Osteoblast (primary cell): Measurements from ENCODE around the gene PRTFDC1. TPM values are rescaled to one million over a fixed set of nuclear protein-coding genes. Genes with fewer than 3 reads are reported as not detected.

Experiments
- DNase-seq: peaks from one replicate; pipeline ENCODE4 v3.0.0; 2011; ENCODE audit warnings: low spot score, mixed read lengths; ENCODE audit not compliant: insufficient read length; ENCODE audit errors: missing footprints
- H2AFZ ChIP-seq: 2 replicates; pipeline ENCODE4 v1.6.0; 2011; ENCODE audit warnings: mild to moderate bottlenecking, low read length
- H3K27ac ChIP-seq: 2 replicates; pipeline ENCODE4 v1.5.1; 2011; ENCODE audit warnings: mild to moderate bottlenecking, low read depth, low read length, moderate library complexity
- H3K27me3 ChIP-seq: 2 replicates; pipeline ENCODE4 v1.6.0; 2012; ENCODE audit warnings: mild to moderate bottlenecking, control low read depth, inconsistent platforms, low read length, moderate library complexity; ENCODE audit not compliant: insufficient read depth
- H3K36me3 ChIP-seq: 2 replicates; pipeline ENCODE4 v1.5.1; 2011; ENCODE audit warnings: mild to moderate bottlenecking, low read length, control low read depth, moderate library complexity; ENCODE audit not compliant: insufficient read depth
- H3K4me1 ChIP-seq: 2 replicates; pipeline ENCODE4 v1.5.1; 2011; ENCODE audit warnings: mild to moderate bottlenecking, low read length, control low read depth, moderate library complexity; ENCODE audit not compliant: insufficient read depth
- H3K4me2 ChIP-seq: 2 replicates; pipeline ENCODE4 v1.6.0; 2011; ENCODE audit warnings: mild to moderate bottlenecking, low read length; ENCODE audit not compliant: insufficient read depth
- H3K4me3 ChIP-seq: fragments of 200-600 bp; sonication (generic); 3 replicates; pipeline ENCODE4 v1.5.1; 2012; ENCODE audit warnings: mild to moderate bottlenecking, low read length, inconsistent platforms; ENCODE audit not compliant: insufficient read depth
- H3K79me2 ChIP-seq: 2 replicates; pipeline ENCODE4 v1.6.0; 2012; ENCODE audit warnings: mild to moderate bottlenecking, low read length, control low read depth, inconsistent platforms; ENCODE audit not compliant: insufficient read depth
- H3K9me3 ChIP-seq: 2 replicates; pipeline ENCODE4 v1.5.1; 2011; ENCODE audit warnings: low read depth, low read length, control low read depth
- H4K20me1 ChIP-seq: 2 replicates; pipeline ENCODE4 v1.6.0; 2012; ENCODE audit warnings: mild to moderate bottlenecking, low read length, control low read depth; ENCODE audit not compliant: insufficient read depth
- CTCF ChIP-seq: IDR thresholded peaks from 2 replicates; pipeline ENCODE4 v1.5.1; 2011; ENCODE audit warnings: mild to moderate bottlenecking, low read depth, low read length, moderate library complexity; ENCODE audit errors: extremely low read depth
- total RNA-seq: library from RNA; depleted of rRNA; stranded (reverse); fragments of >200 nt; gene quantifications from 2 replicates; pipeline ENCODE4 v1.2.3, GENCODE V29; 2012

The PRTFDC1 gene
- total RNA-seq, 1 donor, result 5.1 TPM

GRCh38 chr10:24906372-24906771 is 46.0 kb downstream of the PRTFDC1 start:
- no peak for DNase-seq

GRCh38 chr10:24904824-24905223 is 47.6 kb downstream of the PRTFDC1 start:
- H3K9me3 ChIP-seq, result no peaks in the 10 kb centered on the region
- H3K79me2 ChIP-seq, result no peaks in the 10 kb centered on the region
- no peak for TF ChIP-seq CTCF
- H3K4me1 ChIP-seq, result peaks cover 20% of the 10 kb centered on the region
- no peaks in the 10 kb centered on the region for H3K36me3 ChIP-seq
- no peak for DNase-seq
- no peaks in the 10 kb centered on the region for H3K27me3 ChIP-seq
- no peak overlapping the region for H2AFZ ChIP-seq
- H3K4me2 ChIP-seq, result no peak overlapping the region
- no peak overlapping the region for H3K4me3 ChIP-seq
- H4K20me1 ChIP-seq, result no peaks in the 10 kb centered on the region
- H3K27ac ChIP-seq, result no peak overlapping the region

More at GRCh38 chr10:24906372-24906771, 46.0 kb downstream of the PRTFDC1 start:
- Histone ChIP-seq H3K27me3 (no peaks in the 10 kb centered on the region), H3K4me1 (peaks cover 15% of the 10 kb centered on the region), H3K4me2 (no peak overlapping the region), H4K20me1 (no peaks in the 10 kb centered on the region), H2AFZ (no peak overlapping the region), H3K4me3 (no peak overlapping the region), H3K79me2 (no peaks in the 10 kb centered on the region), H3K36me3 (no peaks in the 10 kb centered on the region), H3K9me3 (no peaks in the 10 kb centered on the region), H3K27ac (no peak overlapping the region)
- no peak for TF ChIP-seq CTCF

- Histone ChIP-seq H4K20me1 (no peaks in the 10 kb centered on the region), H3K79me2 (no peaks in the 10 kb centered on the region), H3K4me3 (no peak overlapping the region), H3K27ac (peak overlapping the region; percentile 18), H3K9me3 (no peaks in the 10 kb centered on the region), H3K4me2 (peak overlapping the region; percentile 70), H2AFZ (no peak overlapping the region), H3K27me3 (no peaks in the 10 kb centered on the region), H3K4me1 (peaks cover 18% of the 10 kb centered on the region), H3K36me3 (no peaks in the 10 kb centered on the region)
- no peak for TF ChIP-seq CTCF
- no peak for DNase-seq
These were observed 50.0 kb downstream of the PRTFDC1 start for GRCh38 chr10:24902400-24902728.

GRCh38 chr10:24901686-24902399 is 50.6 kb downstream of the PRTFDC1 start:
- Histone ChIP-seq H3K27me3 (no peaks in the 10 kb centered on the region), H3K36me3 (no peaks in the 10 kb centered on the region), H3K4me3 (peak overlapping the region; percentile 14), H2AFZ (no peak overlapping the region), H4K20me1 (no peaks in the 10 kb centered on the region), H3K79me2 (no peaks in the 10 kb centered on the region), H3K4me2 (peak overlapping the region; percentile 70), H3K4me1 (peaks cover 22% of the 10 kb centered on the region), H3K27ac (peak overlapping the region; percentile 18), H3K9me3 (no peaks in the 10 kb centered on the region)
- no peak for TF ChIP-seq CTCF
- peak; percentile 93 for DNase-seq
